Thyroid gland (tissue), 4 donors: Measurements from ENCODE around the gene TTLL10. TPM values are rescaled to one million over a fixed set of nuclear protein-coding genes. Genes with fewer than 3 reads are reported as not detected.

Source experiments
- DNase-seq, 2 donors: peaks; one replicate each; pipeline ENCODE4 v3.0.0-alpha.2; 2019
- H3K27ac ChIP-seq, 3 donors: fragments of 200-600 bp; sonication (generic); 1 replicate in 2 of 3; 2 replicates in 1 of 3; pipeline ENCODE4 v1.5.1; 2016 to 2019; ENCODE audit warnings: mild to moderate bottlenecking in 1 of 3, moderate library complexity in 1 of 3
- H3K27me3 ChIP-seq: fragments of 200-600 bp; sonication (generic); one replicate; pipeline ENCODE4 v1.5.1; 2019
- H3K36me3 ChIP-seq, 2 donors: fragments of 200-600 bp; sonication (generic); one replicate each; pipeline ENCODE4 v1.5.1; 2016 to 2019
- H3K4me1 ChIP-seq, 2 donors: fragments of 200-600 bp; sonication (generic); one replicate each; pipeline ENCODE4 v1.5.1; 2017 to 2019
- H3K4me3 ChIP-seq, 3 donors: fragments of 200-600 bp; sonication (generic); replicated peaks in 1 of 3; 1 replicate in 2 of 3; 2 replicates in 1 of 3; pipeline ENCODE4 v1.5.1; 2016; ENCODE audit warnings: mild to moderate bottlenecking in 1 of 3
- H3K9me3 ChIP-seq: fragments of 200-600 bp; sonication (generic); one replicate; pipeline ENCODE4 v1.5.1; 2017
- POLR2A ChIP-seq, 2 donors: fragments of 450-650 bp; IDR thresholded peaks; one replicate each; pipeline ENCODE4 v1.6.1; 2017; ENCODE audit warnings: antibody characterized with exemption in 2 of 2, mild to moderate bottlenecking in 2 of 2, moderate library complexity in 1 of 2
- WGBS, 2 donors: methylation state at CpG; one replicate each; pipeline ENCODE4 v1.1.5; 2017; 5-methylcytosine and 5-hydroxymethylcytosine counted together
- intact Hi-C: fragments of 100-400 bp; cut with DNase I; formaldehyde crosslinking; loops from one replicate; pipeline ENCODE4 v1.15.1; 2023
- total RNA-seq, 4 donors: library from RNA; depleted of rRNA; stranded (reverse); fragments of >200 nt; gene quantifications; one replicate each; pipeline ENCODE4 v1.2.3, GENCODE V29; 2016
- TF ChIP-seq, protein P1 (sequence below), 6 experiments: fragments of 200-600 bp in 3 of 6; fragments of 450-650 bp in 3 of 6; sonication (generic) in 3 of 6; IDR thresholded peaks; one replicate each; pipeline ENCODE4 v1.5.1; 2016 to 2019; ENCODE audit warnings: antibody characterized with exemption in 6 of 6, mild to moderate bottlenecking in 2 of 6, inconsistent platforms in 1 of 6, moderate library complexity in 1 of 6

The TTLL10 gene
- total RNA-seq, 4 donors from 2014 or later: 0.13 to 0.29 TPM; not detected in 2

DNA sequence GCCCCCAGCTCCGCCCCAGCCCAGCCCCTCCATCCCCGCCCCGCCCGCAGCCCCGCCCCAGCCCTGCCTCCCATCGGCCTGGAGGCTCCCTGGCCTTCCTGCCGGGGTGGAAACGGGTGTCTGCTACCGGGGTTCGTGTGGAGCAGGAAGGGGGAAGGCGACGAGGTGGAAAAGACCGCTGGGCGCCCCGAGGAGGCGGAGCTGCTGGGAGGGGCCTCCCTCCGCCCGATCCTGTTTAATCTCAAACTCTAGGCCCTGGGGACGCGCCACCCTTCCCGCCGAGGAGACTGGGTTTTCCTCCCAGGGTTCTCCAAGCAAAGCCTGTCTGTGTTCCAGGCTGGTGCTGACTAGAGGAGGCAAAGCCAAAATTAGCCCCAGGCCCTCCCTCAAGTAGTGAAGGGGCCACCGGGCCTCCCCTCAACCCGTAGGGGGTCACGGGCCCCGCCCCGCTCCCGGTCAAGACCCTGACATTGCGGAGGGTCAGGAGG, 16.2 kb upstream of the TTLL10 start:
- no peaks in the 10 kb centered on the region for H3K36me3 ChIP-seq
- TF ChIP-seq, protein P1, sequence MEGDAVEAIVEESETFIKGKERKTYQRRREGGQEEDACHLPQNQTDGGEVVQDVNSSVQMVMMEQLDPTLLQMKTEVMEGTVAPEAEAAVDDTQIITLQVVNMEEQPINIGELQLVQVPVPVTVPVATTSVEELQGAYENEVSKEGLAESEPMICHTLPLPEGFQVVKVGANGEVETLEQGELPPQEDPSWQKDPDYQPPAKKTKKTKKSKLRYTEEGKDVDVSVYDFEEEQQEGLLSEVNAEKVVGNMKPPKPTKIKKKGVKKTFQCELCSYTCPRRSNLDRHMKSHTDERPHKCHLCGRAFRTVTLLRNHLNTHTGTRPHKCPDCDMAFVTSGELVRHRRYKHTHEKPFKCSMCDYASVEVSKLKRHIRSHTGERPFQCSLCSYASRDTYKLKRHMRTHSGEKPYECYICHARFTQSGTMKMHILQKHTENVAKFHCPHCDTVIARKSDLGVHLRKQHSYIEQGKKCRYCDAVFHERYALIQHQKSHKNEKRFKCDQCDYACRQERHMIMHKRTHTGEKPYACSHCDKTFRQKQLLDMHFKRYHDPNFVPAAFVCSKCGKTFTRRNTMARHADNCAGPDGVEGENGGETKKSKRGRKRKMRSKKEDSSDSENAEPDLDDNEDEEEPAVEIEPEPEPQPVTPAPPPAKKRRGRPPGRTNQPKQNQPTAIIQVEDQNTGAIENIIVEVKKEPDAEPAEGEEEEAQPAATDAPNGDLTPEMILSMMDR (IDR thresholded peaks at IDR 0.05): no peak
- peak in 1 of 2 donors; percentile 79 for TF ChIP-seq POLR2A (IDR thresholded peaks at IDR 0.05)
- peak overlapping the region; percentile 84 to 99 (median 96) for H3K27ac ChIP-seq
- no peaks in the 10 kb centered on the region for H3K27me3 ChIP-seq
- no peaks in the 10 kb centered on the region for H3K9me3 ChIP-seq
- H3K4me1 ChIP-seq: peaks cover 16 to 27% of the 10 kb centered on the region in 2 donors
- H3K4me3 ChIP-seq: peak overlapping the region; percentile 39 to 81 (median 74)
- 3% methylated on average over 15 of the region's 29 CpGs; no CpG with 5 or more reads in 1 of the 2 donors for WGBS, 2 donors
- DNase-seq: peak; percentile 82 to 86
- intact Hi-C loops: no loop called here

DNA sequence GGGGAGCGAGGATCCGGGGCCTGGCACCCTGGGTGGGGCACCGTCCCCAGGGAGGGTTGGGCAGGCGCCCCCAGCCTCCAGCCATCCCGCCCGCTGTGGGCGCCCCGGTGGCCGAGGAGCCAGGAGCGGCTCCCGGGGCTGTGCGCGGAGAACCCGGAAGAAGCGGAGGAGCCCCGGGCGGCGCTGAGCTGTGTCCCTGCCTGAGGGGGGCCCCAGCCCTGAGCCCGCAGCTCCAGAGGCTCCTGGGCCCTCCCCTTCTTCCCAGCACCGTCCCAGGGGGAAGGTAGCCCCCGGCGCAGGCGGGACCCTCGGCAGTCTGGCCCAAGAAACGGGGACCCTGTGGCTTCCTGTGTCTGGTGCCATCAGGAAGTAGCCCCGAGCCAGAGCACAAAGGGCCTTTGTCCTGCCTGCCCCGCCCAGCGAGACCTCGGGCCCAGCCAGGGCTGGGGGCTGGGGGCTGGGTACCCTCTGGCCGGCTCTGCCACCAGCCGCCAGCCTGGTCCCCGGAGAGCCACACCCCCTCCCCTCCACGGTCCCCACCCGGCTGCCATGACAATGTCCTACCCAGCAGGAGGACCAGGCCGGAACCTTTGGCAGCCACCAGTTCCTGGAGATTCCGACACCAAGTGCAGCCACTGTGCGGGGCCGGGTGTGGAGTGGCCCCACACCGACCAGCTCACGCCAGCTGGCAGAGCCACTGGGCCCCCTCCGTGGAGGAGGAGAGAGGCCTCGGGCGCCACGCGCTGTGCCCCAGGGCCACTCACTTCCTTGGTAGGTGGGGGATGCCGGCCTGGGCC, 15.6 kb upstream of the TTLL10 start:
- intact Hi-C loops: no loop called here
- Histone ChIP-seq H3K36me3 (no peaks in the 10 kb centered on the region), H3K27me3 (no peaks in the 10 kb centered on the region), H3K4me3 (peak overlapping the region; percentile 39 to 81 (median 74)), H3K4me1 (peaks cover 17 to 27% of the 10 kb centered on the region in 2 donors), H3K9me3 (no peaks in the 10 kb centered on the region), H3K27ac (peak overlapping the region; percentile 84 to 99 (median 96))
- DNase-seq: peak; percentile 52 to 58
- TF ChIP-seq POLR2A (IDR thresholded peaks at IDR 0.05): no peak
- TF ChIP-seq, protein P1 (IDR thresholded peaks at IDR 0.05): no peak
- 40 to 49% methylated on average over 6 to 14 of the region's 46 CpGs for WGBS, 2 donors

DNA sequence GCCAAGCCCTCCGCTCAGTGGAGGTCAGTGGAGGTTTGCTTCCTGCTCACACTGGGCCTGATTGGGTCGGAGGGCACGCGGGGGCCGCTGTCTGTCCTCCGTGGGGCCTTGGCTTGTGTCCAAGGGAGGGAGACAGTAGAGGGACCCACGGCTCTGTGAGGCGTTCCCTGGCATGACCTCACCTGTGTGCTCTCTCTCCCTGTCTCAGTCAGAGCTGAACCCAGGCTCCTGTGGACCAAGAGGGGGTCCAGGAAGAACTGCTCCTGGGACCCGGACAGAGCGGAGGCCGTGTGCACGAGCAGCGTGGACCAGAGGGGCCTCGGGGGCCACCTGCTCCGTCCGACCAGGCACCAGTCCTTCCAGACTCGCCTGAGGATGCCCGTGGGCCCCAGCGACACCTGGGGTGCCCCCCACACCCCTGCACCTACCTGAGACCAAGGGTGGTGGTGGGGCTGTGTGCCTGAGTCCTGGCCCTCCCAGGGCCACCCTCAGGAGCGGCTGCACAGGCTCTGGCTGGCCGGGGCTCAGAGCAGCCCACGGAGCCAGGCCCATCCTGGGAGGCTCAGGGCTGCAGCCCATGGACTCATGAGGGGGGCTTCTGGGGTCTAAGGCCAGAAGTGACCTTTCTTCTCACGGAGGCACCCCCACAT, 13.3 kb upstream of the TTLL10 start:
- TF ChIP-seq, protein P1 (IDR thresholded peaks at IDR 0.05): no peak
- no peak for TF ChIP-seq POLR2A (IDR thresholded peaks at IDR 0.05)
- H3K9me3 ChIP-seq: no peaks in the 10 kb centered on the region
- intact Hi-C loops: no loop called here
- H3K27ac ChIP-seq: no peak overlapping the region
- WGBS, 2 donors: 79 to 88% methylated on average over 12 to 16 of the region's 23 CpGs
- no peaks in the 10 kb centered on the region for H3K36me3 ChIP-seq
- H3K4me3 ChIP-seq: no peak overlapping the region
- H3K27me3 ChIP-seq: no peaks in the 10 kb centered on the region
- no peak for DNase-seq
- peaks cover 17 to 39% of the 10 kb centered on the region in 2 donors for H3K4me1 ChIP-seq

DNA sequence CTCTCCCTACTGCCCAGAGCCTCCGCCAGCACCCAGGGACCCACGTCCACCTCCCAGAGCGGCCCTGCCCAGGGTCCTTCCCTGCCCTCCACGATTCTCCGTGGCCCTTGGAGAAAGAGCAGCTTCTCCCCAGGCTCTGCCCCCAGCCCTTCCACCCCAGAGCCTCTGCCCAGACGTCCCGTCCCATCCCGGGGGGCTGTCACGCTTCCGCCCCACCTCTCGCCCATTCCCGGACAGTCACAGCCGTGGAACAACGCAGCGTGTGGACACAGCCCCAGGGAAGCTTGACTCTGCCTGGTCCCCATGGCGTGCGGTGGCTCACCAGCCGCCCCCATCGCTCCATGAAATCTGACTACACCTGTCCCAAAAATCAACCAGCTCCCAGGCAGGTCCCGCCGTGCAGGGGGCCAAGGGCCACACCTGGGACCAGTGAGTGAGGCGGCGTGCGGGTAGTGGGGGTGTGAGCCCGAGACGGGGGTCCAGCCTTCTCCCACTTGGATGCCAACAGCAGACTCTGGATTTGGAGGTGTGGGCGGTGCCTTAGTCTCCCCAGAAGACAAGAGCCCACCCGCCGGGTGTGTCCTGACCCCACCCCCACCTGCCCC, 12.5 kb upstream of the TTLL10 start:
- Histone ChIP-seq H3K27me3 (no peaks in the 10 kb centered on the region), H3K4me3 (no peak overlapping the region), H3K4me1 (peaks cover 17 to 36% of the 10 kb centered on the region in 2 donors), H3K27ac (no peak overlapping the region), H3K9me3 (no peaks in the 10 kb centered on the region), H3K36me3 (no peaks in the 10 kb centered on the region)
- intact Hi-C loops: no loop called here
- TF ChIP-seq, protein P1 (IDR thresholded peaks at IDR 0.05): no peak
- no peak for TF ChIP-seq POLR2A (IDR thresholded peaks at IDR 0.05)
- 89 to 92% methylated on average over 21 to 29 of the region's 29 CpGs for WGBS, 2 donors
- DNase-seq: no peak
